ENCODE measurements around the gene ICAM3.

- TF ChIP-seq CTCF (conservative IDR thresholded peaks at IDR 0.05; ENCODE audit: low read length) (no peak), EZH2phosphoT487 (IDR thresholded peaks at IDR 0.05; ENCODE audit: borderline replicate concordance, low read depth, low read length) (no peak)
Measured at GRCh38 chr19:10321417-10321797, 18.0 kb downstream of the ICAM3 start.

Measured in OCI-LY7 (cell line).